ENCODE results near the gene STIM1. TPM values are rescaled to one million over a fixed set of nuclear protein-coding genes. Genes with fewer than 3 reads are reported as not detected.

Gene STIM1
- polyA plus RNA-seq, 1 donor, result 24.9 TPM

DNA sequence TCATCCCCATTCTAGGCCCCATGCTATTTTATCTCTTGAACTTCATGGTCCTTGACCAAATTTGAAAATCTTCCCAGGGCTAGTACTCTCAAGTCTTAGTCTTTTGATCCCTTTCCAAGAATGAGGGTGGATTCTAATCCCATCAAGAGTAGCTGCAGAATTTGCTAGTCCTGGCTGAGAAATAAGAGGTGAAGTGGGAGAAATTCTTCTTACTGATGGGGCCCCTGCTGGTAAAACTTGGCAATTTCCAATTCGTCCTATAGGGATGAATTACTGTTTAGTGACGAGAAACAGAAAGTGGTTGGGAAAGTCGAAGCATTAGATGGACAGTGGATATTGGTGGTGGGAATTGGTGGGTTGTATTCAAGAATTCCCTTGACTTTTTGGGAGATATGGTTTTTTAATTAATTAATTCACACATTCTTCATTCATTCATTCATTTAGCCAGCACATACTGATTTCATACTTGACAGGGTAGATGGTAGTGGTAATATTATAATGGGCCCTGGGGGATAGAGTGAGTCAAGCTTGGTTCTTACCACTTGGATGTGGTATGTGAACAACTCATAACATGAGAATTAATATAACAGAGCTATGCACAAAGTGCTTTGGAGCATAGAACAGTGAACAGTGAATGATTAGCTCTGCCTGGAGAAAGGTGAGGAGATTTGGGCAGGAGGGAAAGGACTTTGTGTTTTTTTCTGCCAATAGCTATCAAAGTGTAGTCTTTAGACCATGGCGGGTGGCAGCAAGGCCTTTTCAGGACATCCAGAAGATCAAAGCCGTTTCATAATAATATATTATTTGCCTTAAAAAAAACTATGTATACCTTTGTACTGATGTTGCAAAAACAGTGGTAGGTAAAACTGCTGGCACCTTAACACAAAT lies 103.8 kb downstream of the STIM1 start:
- no peaks in the 10 kb centered on the region for H3K9me3 ChIP-seq (ENCODE audit: control insufficient read depth, low read depth, low read length)
- WGBS (ENCODE audit: insufficient coverage, low lambda C conversion rate), result 80% methylated on average over 1 of the region's 5 CpGs
- DNase-seq, result no peak
- H3K36me3 ChIP-seq (ENCODE audit: control insufficient read depth, insufficient read depth, low read length), result no peaks in the 10 kb centered on the region
- H3K27me3 ChIP-seq (ENCODE audit: control insufficient read depth, insufficient read depth, low read length), result no peaks in the 10 kb centered on the region
- H3K4me1 ChIP-seq (ENCODE audit: control insufficient read depth, insufficient read depth, low read length), result no peaks in the 10 kb centered on the region
- H3K4me3 ChIP-seq (ENCODE audit: low read length), result no peak overlapping the region
- H3K27ac ChIP-seq (ENCODE audit: low read length), result no peak overlapping the region

DNA sequence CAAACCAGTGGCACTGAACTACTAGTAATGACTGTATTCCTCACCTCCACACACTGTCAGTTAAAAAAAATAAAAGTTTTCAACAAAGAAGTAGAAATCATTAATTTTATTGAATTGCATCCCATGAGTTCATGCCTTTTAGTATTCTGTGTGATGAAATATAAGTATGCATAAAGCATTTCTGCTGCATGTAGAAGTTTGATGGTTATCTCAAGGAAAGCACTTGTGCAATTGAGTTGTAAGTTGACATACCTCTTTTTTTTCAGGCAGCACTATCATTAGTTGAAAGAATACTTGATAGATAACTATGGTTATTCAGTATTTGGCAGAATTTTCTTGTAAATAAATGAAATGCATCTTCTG lies 104.4 kb downstream of the STIM1 start:
- H3K27me3 ChIP-seq (ENCODE audit: control insufficient read depth, insufficient read depth, low read length), result no peaks in the 10 kb centered on the region
- DNase-seq, result no peak
- no peaks in the 10 kb centered on the region for H3K36me3 ChIP-seq (ENCODE audit: control insufficient read depth, insufficient read depth, low read length)
- no peaks in the 10 kb centered on the region for H3K9me3 ChIP-seq (ENCODE audit: control insufficient read depth, low read depth, low read length)
- H3K4me3 ChIP-seq (ENCODE audit: low read length), result no peak overlapping the region
- H3K4me1 ChIP-seq (ENCODE audit: control insufficient read depth, insufficient read depth, low read length), result no peaks in the 10 kb centered on the region
- H3K27ac ChIP-seq (ENCODE audit: low read length), result no peak overlapping the region

DNA sequence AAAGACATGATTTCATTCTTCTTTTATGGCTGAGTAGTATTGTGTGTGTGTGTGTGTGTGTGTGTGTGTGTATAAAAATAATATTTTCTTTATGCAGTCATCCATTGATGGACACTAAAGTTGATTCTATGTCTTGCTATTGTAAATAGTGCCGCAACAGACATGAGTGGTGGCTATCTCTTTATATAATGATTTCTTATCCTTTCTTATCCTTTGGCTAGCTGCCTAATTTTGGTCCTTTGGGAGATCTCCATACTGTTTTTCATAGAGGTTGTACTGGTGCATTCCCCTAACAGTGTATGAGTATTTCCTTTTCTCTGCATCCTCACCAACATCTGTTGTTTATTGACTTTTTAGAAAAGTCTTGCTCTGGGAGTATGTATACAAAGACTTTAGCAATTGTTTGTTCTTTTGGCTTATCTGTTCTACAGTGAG lies 107.0 kb downstream of the STIM1 start:
- H3K27ac ChIP-seq (ENCODE audit: low read length), result no peak overlapping the region
- H3K4me3 ChIP-seq (ENCODE audit: low read length), result no peak overlapping the region
- no peaks in the 10 kb centered on the region for H3K9me3 ChIP-seq (ENCODE audit: control insufficient read depth, low read depth, low read length)
- no peaks in the 10 kb centered on the region for H3K4me1 ChIP-seq (ENCODE audit: control insufficient read depth, insufficient read depth, low read length)
- no peak for DNase-seq
- H3K27me3 ChIP-seq (ENCODE audit: control insufficient read depth, insufficient read depth, low read length), result no peaks in the 10 kb centered on the region
- no peaks in the 10 kb centered on the region for H3K36me3 ChIP-seq (ENCODE audit: control insufficient read depth, insufficient read depth, low read length)
- WGBS (ENCODE audit: insufficient coverage, low lambda C conversion rate), result no CpG with 5 or more reads among the region's 1 CpG

DNA sequence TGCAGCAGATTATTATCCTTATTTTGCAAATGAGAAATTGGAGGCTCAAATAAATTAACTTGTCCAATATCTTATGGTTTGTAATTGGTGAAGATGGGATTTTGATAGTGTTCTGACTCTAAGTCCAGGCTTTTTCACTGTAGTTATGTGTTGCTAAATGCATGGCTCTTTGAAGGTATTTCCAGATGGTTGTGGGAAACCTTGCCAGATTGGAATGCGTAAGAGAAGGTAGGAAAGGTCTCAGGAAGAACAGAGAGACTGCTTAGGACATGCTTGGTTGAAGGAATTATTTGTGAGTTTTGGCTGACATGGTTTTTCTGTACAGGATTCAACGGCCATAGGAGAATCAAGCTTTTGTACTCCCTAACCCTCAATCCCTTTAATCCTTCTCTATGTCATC lies 108.6 kb downstream of the STIM1 start:
- H3K9me3 ChIP-seq (ENCODE audit: control insufficient read depth, low read depth, low read length), result no peaks in the 10 kb centered on the region
- no peak for DNase-seq
- no CpG with 5 or more reads among the region's 2 CpGs for WGBS (ENCODE audit: insufficient coverage, low lambda C conversion rate)
- H3K4me1 ChIP-seq (ENCODE audit: control insufficient read depth, insufficient read depth, low read length), result no peaks in the 10 kb centered on the region
- H3K36me3 ChIP-seq (ENCODE audit: control insufficient read depth, insufficient read depth, low read length), result peaks cover 3% of the 10 kb centered on the region
- no peaks in the 10 kb centered on the region for H3K27me3 ChIP-seq (ENCODE audit: control insufficient read depth, insufficient read depth, low read length)
- H3K4me3 ChIP-seq (ENCODE audit: low read length), result no peak overlapping the region
- H3K27ac ChIP-seq (ENCODE audit: low read length), result no peak overlapping the region

DNA sequence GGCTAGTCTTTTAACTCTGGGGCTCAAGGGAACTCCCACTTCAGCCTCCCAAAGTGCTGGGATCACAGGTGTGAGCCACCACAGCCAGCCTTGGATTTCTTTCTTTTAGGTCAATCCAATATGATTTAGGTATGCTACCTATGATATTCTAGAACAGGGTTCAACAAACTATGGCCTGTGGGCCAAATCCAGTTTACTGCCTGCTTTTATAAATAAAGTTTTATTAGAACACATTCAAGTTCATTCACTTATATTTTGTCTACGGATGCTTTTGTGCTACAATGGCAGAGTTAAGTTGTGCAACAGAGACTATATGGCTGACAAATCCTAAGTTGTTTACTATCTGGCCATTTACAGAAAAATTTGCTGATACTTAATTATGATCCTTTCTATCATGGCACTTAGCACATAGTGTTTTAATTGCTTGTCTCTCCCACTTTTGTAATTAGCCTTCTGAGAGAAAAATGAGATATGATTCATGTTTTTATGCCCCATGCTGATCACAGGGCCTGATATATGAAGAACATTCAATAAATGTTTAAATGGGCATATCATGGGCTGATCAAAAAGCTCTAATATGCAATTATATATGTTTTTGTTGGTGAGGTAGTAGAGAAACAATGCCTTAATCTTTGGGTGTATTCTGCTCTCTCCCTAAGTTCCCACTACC lies 109.6 kb downstream of the STIM1 start:
- H3K9me3 ChIP-seq (ENCODE audit: control insufficient read depth, low read depth, low read length), result no peaks in the 10 kb centered on the region
- no CpG with 5 or more reads among the region's 1 CpG for WGBS (ENCODE audit: insufficient coverage, low lambda C conversion rate)
- H3K27ac ChIP-seq (ENCODE audit: low read length), result no peak overlapping the region
- DNase-seq, result no peak
- H3K27me3 ChIP-seq (ENCODE audit: control insufficient read depth, insufficient read depth, low read length), result no peaks in the 10 kb centered on the region
- H3K4me1 ChIP-seq (ENCODE audit: control insufficient read depth, insufficient read depth, low read length), result no peaks in the 10 kb centered on the region
- H3K36me3 ChIP-seq (ENCODE audit: control insufficient read depth, insufficient read depth, low read length), result peaks cover 5% of the 10 kb centered on the region
- no peak overlapping the region for H3K4me3 ChIP-seq (ENCODE audit: low read length)

DNA sequence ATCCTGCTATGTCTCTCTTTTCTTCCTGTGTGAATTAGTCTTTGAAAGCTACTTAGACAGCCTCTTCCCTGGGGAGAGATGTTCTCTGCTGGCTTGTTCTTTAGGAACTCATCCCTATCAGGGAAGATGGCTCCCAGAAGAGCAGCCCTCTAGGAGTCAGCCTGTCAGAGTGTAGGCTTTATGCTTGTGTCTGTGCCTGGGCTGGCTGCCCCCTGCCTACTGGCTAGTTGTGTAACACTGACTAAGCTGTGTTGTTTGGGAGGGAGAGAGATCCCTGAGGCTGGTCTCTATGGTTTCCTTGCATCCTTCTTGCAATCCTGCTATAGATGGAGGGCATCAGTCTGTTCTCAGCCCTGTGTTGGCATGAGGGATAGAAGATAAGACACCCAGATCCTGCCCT lies 112.2 kb downstream of the STIM1 start:
- H3K36me3 ChIP-seq (ENCODE audit: control insufficient read depth, insufficient read depth, low read length), result peaks cover 5% of the 10 kb centered on the region
- no peaks in the 10 kb centered on the region for H3K9me3 ChIP-seq (ENCODE audit: control insufficient read depth, low read depth, low read length)
- no peak overlapping the region for H3K4me3 ChIP-seq (ENCODE audit: low read length)

DNA sequence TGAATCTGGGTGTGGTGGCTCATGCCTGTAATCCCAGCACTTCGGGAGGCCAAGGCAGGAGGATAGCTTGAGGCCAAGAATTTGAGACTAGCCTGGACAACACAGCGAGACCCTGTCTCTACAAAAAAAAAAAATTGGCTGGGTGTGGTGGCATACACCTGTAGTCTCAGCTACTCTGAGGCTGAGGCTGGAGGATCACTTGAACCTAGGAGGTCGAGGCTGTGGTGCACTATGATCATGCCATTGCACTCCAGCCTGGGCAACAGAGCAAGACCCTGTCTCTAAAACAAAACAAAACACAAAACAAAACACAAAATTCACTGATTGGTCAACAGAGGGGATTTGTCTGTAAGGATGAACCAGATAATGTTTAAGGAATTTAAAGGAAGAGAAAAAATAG lies 113.7 kb downstream of the STIM1 start:
- H3K27me3 ChIP-seq (ENCODE audit: control insufficient read depth, insufficient read depth, low read length), result no peaks in the 10 kb centered on the region
- H3K9me3 ChIP-seq (ENCODE audit: control insufficient read depth, low read depth, low read length), result no peaks in the 10 kb centered on the region
- H3K4me3 ChIP-seq (ENCODE audit: low read length), result no peak overlapping the region
- no peaks in the 10 kb centered on the region for H3K4me1 ChIP-seq (ENCODE audit: control insufficient read depth, insufficient read depth, low read length)
- WGBS (ENCODE audit: insufficient coverage, low lambda C conversion rate), result no CpG with 5 or more reads among the region's 3 CpGs
- no peak overlapping the region for H3K27ac ChIP-seq (ENCODE audit: low read length)
- no peak for DNase-seq
- peaks cover 5% of the 10 kb centered on the region for H3K36me3 ChIP-seq (ENCODE audit: control insufficient read depth, insufficient read depth, low read length)

More for the DNA sequence above, 112.2 kb downstream of the STIM1 start:
- no peaks in the 10 kb centered on the region for H3K4me1 ChIP-seq (ENCODE audit: control insufficient read depth, insufficient read depth, low read length)
- H3K27ac ChIP-seq (ENCODE audit: low read length), result no peak overlapping the region
- no peak for DNase-seq
- H3K27me3 ChIP-seq (ENCODE audit: control insufficient read depth, insufficient read depth, low read length), result no peaks in the 10 kb centered on the region

DNA sequence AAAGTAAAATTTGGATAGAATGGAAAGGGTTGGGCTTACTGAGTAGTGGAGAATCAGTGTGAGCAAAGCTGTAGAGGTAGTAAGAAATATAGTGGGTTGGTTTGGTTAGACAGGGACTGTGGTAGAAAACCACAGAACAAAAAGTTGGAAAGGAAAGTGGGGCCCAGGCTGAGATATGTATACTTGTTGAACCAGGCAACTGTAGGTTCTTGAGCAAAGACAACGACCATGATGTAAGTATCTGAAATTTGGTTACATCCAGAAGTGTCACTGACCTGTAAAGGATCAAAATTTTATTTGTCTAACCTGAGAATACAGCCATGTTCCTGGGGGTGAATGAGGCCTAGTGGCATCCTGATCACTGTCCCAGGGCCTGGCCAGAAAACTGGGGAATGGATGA lies 114.1 kb downstream of the STIM1 start:
- Histone ChIP-seq H3K4me3 (ENCODE audit: low read length) (no peak overlapping the region), H3K36me3 (ENCODE audit: control insufficient read depth, insufficient read depth, low read length) (peaks cover 5% of the 10 kb centered on the region), H3K9me3 (ENCODE audit: control insufficient read depth, low read depth, low read length) (no peaks in the 10 kb centered on the region), H3K27ac (ENCODE audit: low read length) (no peak overlapping the region), H3K4me1 (ENCODE audit: control insufficient read depth, insufficient read depth, low read length) (no peaks in the 10 kb centered on the region), H3K27me3 (ENCODE audit: control insufficient read depth, insufficient read depth, low read length) (no peaks in the 10 kb centered on the region)
- no peak for DNase-seq
- WGBS (ENCODE audit: insufficient coverage, low lambda C conversion rate), result no CpG with 5 or more reads among the region's 1 CpG

DNA sequence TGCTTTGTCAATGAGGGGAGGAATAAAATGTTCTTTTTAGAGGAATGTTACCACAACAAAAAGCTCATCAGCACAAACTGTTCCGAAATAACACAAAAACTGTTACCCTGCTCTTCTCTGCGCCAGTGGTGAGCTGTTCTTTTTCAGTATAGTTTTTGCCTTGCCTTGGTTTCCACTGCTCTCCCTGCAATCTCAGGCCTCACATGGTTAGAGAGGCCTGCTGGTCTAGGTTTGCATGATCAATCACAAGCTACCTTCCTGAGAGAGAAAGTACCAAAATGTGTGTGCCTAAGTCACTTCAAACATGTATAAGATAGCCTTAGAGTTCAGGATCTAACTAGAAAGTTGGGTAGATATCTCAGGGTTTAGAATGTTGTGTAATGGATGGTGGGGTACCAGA lies 114.6 kb downstream of the STIM1 start:
- WGBS (ENCODE audit: insufficient coverage, low lambda C conversion rate), result no CpG with 5 or more reads among the region's 2 CpGs
- no peak overlapping the region for H3K4me3 ChIP-seq (ENCODE audit: low read length)
- H3K36me3 ChIP-seq (ENCODE audit: control insufficient read depth, insufficient read depth, low read length), result peaks cover 5% of the 10 kb centered on the region
- no peaks in the 10 kb centered on the region for H3K9me3 ChIP-seq (ENCODE audit: control insufficient read depth, low read depth, low read length)
- no peak overlapping the region for H3K27ac ChIP-seq (ENCODE audit: low read length)
- no peaks in the 10 kb centered on the region for H3K4me1 ChIP-seq (ENCODE audit: control insufficient read depth, insufficient read depth, low read length)
- H3K27me3 ChIP-seq (ENCODE audit: control insufficient read depth, insufficient read depth, low read length), result no peaks in the 10 kb centered on the region
- no peak for DNase-seq

DNA sequence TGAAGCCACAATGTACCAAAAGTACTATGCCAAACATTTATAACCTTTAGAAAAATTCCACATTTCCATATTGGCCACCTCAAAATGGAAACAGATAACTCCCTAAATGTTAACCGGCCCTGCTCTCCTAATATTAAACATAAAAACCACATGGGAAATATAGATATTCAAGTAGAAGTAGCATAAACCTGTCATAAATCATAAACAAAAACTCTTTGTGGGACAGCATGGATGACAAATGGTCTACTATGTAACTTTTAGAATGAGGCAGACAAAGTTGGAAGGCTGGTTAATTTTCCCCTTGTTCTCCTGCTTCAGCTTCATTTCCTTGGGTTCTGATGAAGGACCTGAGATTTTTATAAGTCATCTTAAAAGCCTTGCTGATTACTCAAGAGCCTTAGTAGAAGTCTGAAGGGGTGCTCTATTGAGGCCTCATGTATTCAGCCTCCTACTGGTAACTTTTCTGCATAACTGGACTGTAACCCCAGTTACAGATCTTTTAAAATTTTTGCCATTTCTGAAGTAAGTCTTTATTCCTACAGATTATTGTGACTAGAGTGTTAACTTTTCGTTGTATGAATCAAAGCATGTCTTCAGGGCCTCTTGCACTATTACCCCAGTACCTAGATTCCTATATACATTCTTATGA lies 116.4 kb downstream of the STIM1 start:
- H3K4me3 ChIP-seq (ENCODE audit: low read length), result no peak overlapping the region
- no peak for DNase-seq
- no peaks in the 10 kb centered on the region for H3K4me1 ChIP-seq (ENCODE audit: control insufficient read depth, insufficient read depth, low read length)
- no peaks in the 10 kb centered on the region for H3K9me3 ChIP-seq (ENCODE audit: control insufficient read depth, low read depth, low read length)
- H3K27ac ChIP-seq (ENCODE audit: low read length), result no peak overlapping the region
- no peaks in the 10 kb centered on the region for H3K27me3 ChIP-seq (ENCODE audit: control insufficient read depth, insufficient read depth, low read length)
- no CpG with 5 or more reads among the region's 2 CpGs for WGBS (ENCODE audit: insufficient coverage, low lambda C conversion rate)
- peaks cover 5% of the 10 kb centered on the region for H3K36me3 ChIP-seq (ENCODE audit: control insufficient read depth, insufficient read depth, low read length)
